AG10803 (cell line): ENCODE measurements around the gene CLSTN1.

ENCODE experiments used
- DNase-seq: peaks from one replicate; pipeline ENCODE4 v3.0.0; 2010; ENCODE audit warnings: low read depth
- H3K4me3 ChIP-seq: 2 replicates; pipeline ENCODE4 v1.5.1; 2011; ENCODE audit warnings: mild to moderate bottlenecking, low read length, control low read depth
- CTCF ChIP-seq: conservative IDR thresholded peaks from 2 replicates; pipeline ENCODE4 v1.5.1; 2011; ENCODE audit warnings: mild to moderate bottlenecking, low read length, control low read depth, inconsistent platforms

CLSTN1 gene

GRCh38 chr1:9869831-9870251 is 46.1 kb upstream of the CLSTN1 start:
- no peak overlapping the region for H3K4me3 ChIP-seq
- TF ChIP-seq CTCF, result no peak
- DNase-seq, result no peak

GRCh38 chr1:9868244-9868590 is 44.5 kb upstream of the CLSTN1 start:
- no peak for TF ChIP-seq CTCF
- no peak for DNase-seq
- H3K4me3 ChIP-seq, result no peak overlapping the region

- peak; percentile 52 for DNase-seq
- no peak overlapping the region for H3K4me3 ChIP-seq
- TF ChIP-seq CTCF, result peak; percentile 95
These were observed 43.9 kb upstream of the CLSTN1 start for GRCh38 chr1:9867408-9868243.

- H3K4me3 ChIP-seq, result no peak overlapping the region
- TF ChIP-seq CTCF, result no peak
- no peak for DNase-seq
These were observed 43.1 kb upstream of the CLSTN1 start for GRCh38 chr1:9866836-9867235.

GRCh38 chr1:9865724-9866123 is 42.0 kb upstream of the CLSTN1 start:
- DNase-seq, result no peak
- no peak overlapping the region for H3K4me3 ChIP-seq
- no peak for TF ChIP-seq CTCF

GRCh38 chr1:9863371-9863770 is 39.6 kb upstream of the CLSTN1 start:
- no peak overlapping the region for H3K4me3 ChIP-seq
- no peak for TF ChIP-seq CTCF
- no peak for DNase-seq

GRCh38 chr1:9861360-9861759 is 37.6 kb upstream of the CLSTN1 start:
- no peak for TF ChIP-seq CTCF
- H3K4me3 ChIP-seq, result no peak overlapping the region
- no peak for DNase-seq
